Stomach (tissue), 9 donors: ENCODE data around the gene CCNL1. TPM values are rescaled to one million over a fixed set of nuclear protein-coding genes. Genes with fewer than 3 reads are reported as not detected.
"Not testable (repeated sequence)": the region's sequence is repeated elsewhere in the genome, so short reads cannot be mapped to it uniquely, and the experiment has no call there.

Source experiments
- DNase-seq, 2 donors: peaks; one replicate each; pipeline versions ENCODE4 v3.0.0 to v3.0.0-alpha.2; 2013 to 2019
- H3K27ac ChIP-seq, 5 donors: fragments of 200-600 bp in 4 of 5; sonication (generic) in 4 of 5; one replicate each; pipeline ENCODE4 v1.5.1; 2013 to 2019; ENCODE audit warnings: mild to moderate bottlenecking in 1 of 5, moderate library complexity in 1 of 5
- H3K27me3 ChIP-seq, 3 donors: fragments of 200-600 bp; sonication (generic); one replicate each; pipeline ENCODE4 v1.5.1; 2017 to 2019; ENCODE audit warnings: mixed run types in 1 of 3
- H3K36me3 ChIP-seq, 4 donors: fragments of 200-600 bp; sonication (generic); 1 replicate in 3 of 4; 2 replicates in 1 of 4; pipeline ENCODE4 v1.5.1; 2016 to 2019
- H3K4me1 ChIP-seq, 4 donors: fragments of 200-600 bp; sonication (generic); one replicate each; pipeline ENCODE4 v1.5.1; 2016 to 2019
- H3K4me3 ChIP-seq, 4 donors: fragments of 200-600 bp; sonication (generic) in 3 of 4; one replicate each; pipeline ENCODE4 v1.5.1; 2016 to 2019; ENCODE audit warnings: mild to moderate bottlenecking in 1 of 4
- H3K9me3 ChIP-seq, 4 donors: fragments of 200-600 bp; sonication (generic); one replicate each; pipeline ENCODE4 v1.5.1; 2016 to 2019
- EP300 ChIP-seq: sonication (generic); formaldehyde crosslinking; IDR thresholded peaks from one replicate; pipeline ENCODE4 v1.6.1; 2017; ENCODE audit warnings: antibody characterized with exemption
- POLR2A ChIP-seq, 4 donors: fragments of 450-650 bp; IDR thresholded peaks; one replicate each; pipeline ENCODE4 v1.6.1; 2016; ENCODE audit warnings: antibody characterized with exemption in 4 of 4, control low read depth in 2 of 4, mild to moderate bottlenecking in 1 of 4, moderate library complexity in 1 of 4
- POLR2AphosphoS5 ChIP-seq, 3 donors: sonication (generic); formaldehyde crosslinking; IDR thresholded peaks; one replicate each; pipeline ENCODE4 v1.6.1; 2016; ENCODE audit warnings: antibody characterized with exemption in 3 of 3
- WGBS, 5 donors: extraction: QIAGEN DNeasy Blood & Tissue Kit in 3 of 5; methylation state at CpG; one replicate each; pipeline versions ENCODE4 v1.1.5 to v1.1.7; 2013 to 2018; 5-methylcytosine and 5-hydroxymethylcytosine counted together
- intact Hi-C: fragments of 100-400 bp; cut with DNase I; formaldehyde crosslinking; loops from one replicate; pipeline ENCODE4 v1.15.1; 2023; ENCODE audit warnings: low total_unique reads
- polyA plus RNA-seq, 3 donors: library from polyadenylated mRNA; stranded (reverse); fragments of 200-250 nt; gene quantifications; one replicate each; pipeline ENCODE4 v1.2.3, GENCODE V29; 2013
- total RNA-seq, 5 donors: library from RNA; depleted of rRNA; stranded (reverse); fragments of >200 nt; gene quantifications; one replicate each; pipeline versions ENCODE4 v1.1.0 to v1.2.3, GENCODE V29; 2014 to 2016
- TF ChIP-seq, protein P1 (sequence below), 7 experiments: fragments of 450-650 bp in 4 of 7; fragments of 200-600 bp in 3 of 7; sonication (generic) in 3 of 7; IDR thresholded peaks; one replicate each; pipeline ENCODE4 v1.5.1; 2016 to 2019; ENCODE audit warnings: antibody characterized with exemption in 7 of 7, control low read depth in 2 of 7, mild to moderate bottlenecking in 1 of 7
- donor health status: healthy with polysubstance abuse.
- donor health status: Bipolar disorder and iron deficiency.
- donor health status: healthy.

Gene CCNL1
- total and polyA plus RNA-seq, 8 donors = 14.0 to 484 (median 162) TPM

DNA sequence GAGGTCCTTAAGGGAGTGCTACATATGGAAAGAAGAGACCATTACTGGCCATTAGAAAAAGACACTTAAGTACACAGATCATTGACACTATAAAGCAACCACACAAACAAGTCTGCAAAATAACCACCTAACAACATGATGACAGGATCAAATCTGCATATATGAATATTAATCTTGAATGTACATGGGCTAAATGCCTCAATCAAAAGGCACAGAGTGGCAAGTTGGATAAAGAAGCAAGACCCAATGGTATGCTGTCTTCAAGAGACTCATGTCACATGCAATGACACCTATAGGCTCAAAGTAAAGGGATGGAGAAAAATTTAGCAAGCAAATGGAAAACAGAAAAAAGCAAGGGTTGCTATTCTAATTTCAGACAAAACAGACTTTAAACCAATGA is 28.4 kb upstream of the CCNL1 start:
- no peaks in the 10 kb centered on the region for H3K27me3 ChIP-seq
- H3K9me3 ChIP-seq = peaks cover 0 to 76% (median 45%) of the 10 kb centered on the region in 4 donors
- TF ChIP-seq POLR2A (IDR thresholded peaks at IDR 0.05) (no peak), POLR2AphosphoS5 (IDR thresholded peaks at IDR 0.05) (no peak)
- TF ChIP-seq, protein P1, sequence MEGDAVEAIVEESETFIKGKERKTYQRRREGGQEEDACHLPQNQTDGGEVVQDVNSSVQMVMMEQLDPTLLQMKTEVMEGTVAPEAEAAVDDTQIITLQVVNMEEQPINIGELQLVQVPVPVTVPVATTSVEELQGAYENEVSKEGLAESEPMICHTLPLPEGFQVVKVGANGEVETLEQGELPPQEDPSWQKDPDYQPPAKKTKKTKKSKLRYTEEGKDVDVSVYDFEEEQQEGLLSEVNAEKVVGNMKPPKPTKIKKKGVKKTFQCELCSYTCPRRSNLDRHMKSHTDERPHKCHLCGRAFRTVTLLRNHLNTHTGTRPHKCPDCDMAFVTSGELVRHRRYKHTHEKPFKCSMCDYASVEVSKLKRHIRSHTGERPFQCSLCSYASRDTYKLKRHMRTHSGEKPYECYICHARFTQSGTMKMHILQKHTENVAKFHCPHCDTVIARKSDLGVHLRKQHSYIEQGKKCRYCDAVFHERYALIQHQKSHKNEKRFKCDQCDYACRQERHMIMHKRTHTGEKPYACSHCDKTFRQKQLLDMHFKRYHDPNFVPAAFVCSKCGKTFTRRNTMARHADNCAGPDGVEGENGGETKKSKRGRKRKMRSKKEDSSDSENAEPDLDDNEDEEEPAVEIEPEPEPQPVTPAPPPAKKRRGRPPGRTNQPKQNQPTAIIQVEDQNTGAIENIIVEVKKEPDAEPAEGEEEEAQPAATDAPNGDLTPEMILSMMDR (IDR thresholded peaks at IDR 0.05) = no peak
- intact Hi-C loops = no loop called here
- H3K4me1 ChIP-seq = no peaks in the 10 kb centered on the region
- no peak for DNase-seq
- peaks cover 7 to 26% (median 18%) of the 10 kb centered on the region in 4 donors for H3K36me3 ChIP-seq
- no peak overlapping the region for H3K27ac ChIP-seq
- no peak overlapping the region for H3K4me3 ChIP-seq

- TF ChIP-seq EP300 (no peak), POLR2AphosphoS5 (IDR thresholded peaks at IDR 0.05) (no peak), POLR2A (IDR thresholded peaks at IDR 0.05) (no peak)
- TF ChIP-seq, protein P1 (IDR thresholded peaks at IDR 0.05) = no peak
- Histone ChIP-seq H3K9me3 (peaks cover 3 to 40% (median 20%) of the 10 kb centered on the region in 4 donors), H3K27me3 (no peaks in the 10 kb centered on the region), H3K36me3 (peaks cover 7 to 33% (median 18%) of the 10 kb centered on the region in 4 donors), H3K4me1 (no peaks in the 10 kb centered on the region), H3K4me3 (no peak overlapping the region), H3K27ac (no peak overlapping the region)
- DNase-seq = no peak
- intact Hi-C loops = no loop called here
- 89 to 96% (median 94%) methylated on average over 3 of the region's 3 CpGs for WGBS, 5 donors
Observed at GRCh38 chr3:157182879-157183278, 22.9 kb upstream of the CCNL1 start.

DNA sequence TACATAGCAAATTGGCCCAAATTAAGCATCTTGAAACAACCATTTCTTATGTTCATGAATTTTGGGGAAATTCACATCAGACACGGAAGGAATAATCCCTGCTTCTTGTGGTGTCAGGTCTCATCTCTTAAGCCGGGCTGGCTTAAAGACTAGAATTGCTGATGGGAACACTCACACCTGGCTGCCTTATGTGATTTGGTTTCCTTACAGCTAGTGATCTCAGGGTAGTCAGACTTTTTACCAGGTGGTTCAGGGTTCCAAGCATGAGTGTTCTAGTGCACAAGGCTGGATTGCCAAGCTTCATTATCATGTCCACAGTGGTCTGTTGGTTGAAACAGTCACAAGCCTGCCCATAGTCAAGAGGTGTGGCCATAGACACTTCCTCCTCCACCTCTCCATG is 20.3 kb upstream of the CCNL1 start:
- intact Hi-C loops = no loop called here
- H3K27me3 ChIP-seq = no peaks in the 10 kb centered on the region
- H3K27ac ChIP-seq = no peak overlapping the region
- peaks cover 10 to 19% (median 15%) of the 10 kb centered on the region in 4 donors for H3K4me1 ChIP-seq
- 94 to 97% (median 94%) methylated on average over 2 of the region's 2 CpGs for WGBS, 5 donors
- H3K9me3 ChIP-seq = peaks cover 0 to 14% (median 8%) of the 10 kb centered on the region in 4 donors
- TF ChIP-seq POLR2A (IDR thresholded peaks at IDR 0.05) (no peak), EP300 (no peak), POLR2AphosphoS5 (IDR thresholded peaks at IDR 0.05) (no peak)
- TF ChIP-seq, protein P1 (IDR thresholded peaks at IDR 0.05) = no peak
- no peak for DNase-seq
- H3K4me3 ChIP-seq = no peak overlapping the region
- H3K36me3 ChIP-seq = peaks cover 3 to 16% (median 8%) of the 10 kb centered on the region in 4 donors

GRCh38 chr3:157179365-157179803 is 19.4 kb upstream of the CCNL1 start:
- TF ChIP-seq, protein P1 (IDR thresholded peaks at IDR 0.05) = no peak
- TF ChIP-seq POLR2A (IDR thresholded peaks at IDR 0.05) (no peak), EP300 (no peak), POLR2AphosphoS5 (IDR thresholded peaks at IDR 0.05) (no peak)
- DNase-seq = no peak
- WGBS, 5 donors = 90 to 99% (median 96%) methylated on average over 21 to 27 of the region's 27 CpGs
- Histone ChIP-seq H3K36me3 (peaks cover 0 to 9% (median under 1%) of the 10 kb centered on the region in 4 donors), H3K4me1 (peaks cover 11 to 19% (median 15%) of the 10 kb centered on the region in 4 donors), H3K4me3 (no peak overlapping the region), H3K27me3 (no peaks in the 10 kb centered on the region), H3K27ac (no peak overlapping the region), H3K9me3 (peaks cover 0 to 11% (median 6%) of the 10 kb centered on the region in 4 donors)
- intact Hi-C loops = no loop called here

GRCh38 chr3:157178503-157179364 is 18.8 kb upstream of the CCNL1 start:
- DNase-seq, H3K4me3 ChIP-seq, H3K36me3 ChIP-seq, H3K27me3 ChIP-seq, intact Hi-C loops, H3K27ac ChIP-seq: not testable (repeated sequence)
- WGBS, 5 donors = 90 to 98% (median 97%) methylated on average over 36 to 54 of the region's 54 CpGs
- peaks cover 0 to 11% (median 6%) of the 10 kb centered on the region in 4 donors for H3K9me3 ChIP-seq
- peaks cover 11 to 25% (median 17%) of the 10 kb centered on the region in 4 donors for H3K4me1 ChIP-seq

- intact Hi-C loops, H3K27ac ChIP-seq, H3K36me3 ChIP-seq, H3K27me3 ChIP-seq, DNase-seq, H3K4me3 ChIP-seq: not testable (repeated sequence)
- Histone ChIP-seq H3K9me3 (peaks cover 0 to 11% (median 6%) of the 10 kb centered on the region in 4 donors), H3K4me1 (peaks cover 11 to 26% (median 18%) of the 10 kb centered on the region in 4 donors)
- WGBS, 5 donors = 90 to 94% (median 92%) methylated on average over 7 to 9 of the region's 9 CpGs
Observed at GRCh38 chr3:157177801-157178453, 18.0 kb upstream of the CCNL1 start.
